ENCODE data around the gene NME9.

- TF ChIP-seq PRDM15 (CRISPR knock-in tag; IDR thresholded peaks at IDR 0.05) (no peak), ZNF512 (CRISPR knock-in tag; IDR thresholded peaks at IDR 0.05; ENCODE audit: borderline replicate concordance) (no peak), EMX1 (CRISPR knock-in tag; IDR thresholded peaks at IDR 0.05) (no peak), E2F5 (CRISPR knock-in tag; IDR thresholded peaks at IDR 0.05) (no peak), ZBTB43 (CRISPR knock-in tag; IDR thresholded peaks at IDR 0.05) (no peak), MAX (CRISPR knock-in tag; IDR thresholded peaks at IDR 0.05) (no peak), NFYB (CRISPR knock-in tag; conservative IDR thresholded peaks at IDR 0.05; ENCODE audit: low read depth) (no peak), IRF2 (CRISPR knock-in tag; IDR thresholded peaks at IDR 0.05; ENCODE audit: borderline replicate concordance, low read depth) (no peak), NFE2L1 (CRISPR knock-in tag; IDR thresholded peaks at IDR 0.05) (no peak)
These were observed 1.8 kb downstream of the NME9 start for GRCh38 chr3:138327831-138328230.
